Caco-2 (cell line): ENCODE measurements around the gene LZIC. TPM values are rescaled to one million over a fixed set of nuclear protein-coding genes. Genes with fewer than 3 reads are reported as not detected.

Source experiments
- BruUV-seq: library from RNA; stranded (reverse); fragments of 400-500 nt; replicated peaks from 2 replicates; lab custom pipeline; 2021; lab: Mats Ljungman, UMichigan
- CTCF ChIA-PET: fragments of 300-600 bp; sonication (Branson Sonifier 250); formaldehyde crosslinking; loops from one replicate; lab custom pipeline; 2022; ENCODE audit warnings: antibody characterized with exemption; lab: Charles Lee
- POLR2A ChIA-PET: fragments of 300-600 bp; sonication (Branson Sonifier 250); formaldehyde crosslinking; loops from one replicate; lab custom pipeline; 2022; ENCODE audit warnings: antibody characterized with exemption; lab: Charles Lee
- DNase-seq, 2 experiments: peaks; one replicate each; pipeline versions ENCODE4 v3.0.0 to v3.0.0-alpha.2; 2020 to 2022
- H3K27me3 ChIP-seq: replicated peaks from 2 replicates; pipeline ENCODE4 v1.6.0; 2011; ENCODE audit warnings: low read length; ENCODE audit not compliant: control insufficient read depth, insufficient read depth
- H3K36me3 ChIP-seq: 2 replicates; pipeline ENCODE4 v1.5.1; 2011; ENCODE audit warnings: low read length; ENCODE audit not compliant: control insufficient read depth, insufficient read depth
- H3K4me1 ChIP-seq: fragments of 250-450 bp; sonication (Bioruptor Pico); 2 replicates; pipeline ENCODE4 v1.5.1; 2020; ENCODE audit warnings: mild to moderate bottlenecking
- H3K4me3 ChIP-seq: 2 replicates; pipeline ENCODE4 v1.5.1; 2011; ENCODE audit warnings: low read depth, mild to moderate bottlenecking, control low read depth, low read length
- H3K9me3 ChIP-seq: fragments of 250-450 bp; sonication (Bioruptor Pico); 2 replicates; pipeline ENCODE4 v1.5.1; 2020; ENCODE audit warnings: mild to moderate bottlenecking, moderate library complexity
- H3K27ac Mint-ChIP-seq: one replicate; pipeline ENCODE4 v1.8.0; 2022; ENCODE audit warnings: mixed read lengths; ENCODE audit not compliant: unreplicated experiment
- H3K27me3 Mint-ChIP-seq: one replicate; pipeline ENCODE4 v1.8.0; 2022; ENCODE audit warnings: mixed read lengths; ENCODE audit not compliant: insufficient read depth, unreplicated experiment
- H3K36me3 Mint-ChIP-seq: one replicate; pipeline ENCODE4 v1.8.0; 2022; ENCODE audit warnings: mild to moderate bottlenecking, mixed read lengths; ENCODE audit not compliant: insufficient read depth, unreplicated experiment
- H3K4me1 Mint-ChIP-seq: one replicate; pipeline ENCODE4 v1.8.0; 2022; ENCODE audit warnings: low read depth, mixed read lengths; ENCODE audit not compliant: unreplicated experiment
- H3K4me3 Mint-ChIP-seq: one replicate; pipeline ENCODE4 v1.8.0; 2022; ENCODE audit warnings: mild to moderate bottlenecking, moderate library complexity, mixed read lengths; ENCODE audit not compliant: unreplicated experiment
- H3K9me3 Mint-ChIP-seq: one replicate; pipeline ENCODE4 v1.8.0; 2022; ENCODE audit warnings: mixed read lengths; ENCODE audit not compliant: unreplicated experiment
- intact Hi-C: fragments of 100-400 bp; cut with micrococcal nuclease; formaldehyde crosslinking; loops from one replicate; pipeline ENCODE4 v1.10.0; 2022; ENCODE audit not compliant: unreplicated experiment
- total RNA-seq: library from RNA; stranded (reverse); gene quantifications from 2 replicates; pipeline ENCODE4 v1.2.3, GENCODE V29; 2022
- TF ChIP-seq, protein P1 (sequence below), 2 experiments: fragments of 200-600 bp in 1 of 2; IDR thresholded peaks; 1 replicate in 1 of 2; 2 replicates in 1 of 2; pipeline versions ENCODE4 v1.5.1 to v1.8.0; 2011 to 2022; ENCODE audit warnings: antibody characterized with exemption in 1 of 2, control low read depth in 1 of 2, inconsistent platforms in 1 of 2, low read depth in 1 of 2, low read length in 1 of 2, mild to moderate bottlenecking in 1 of 2, moderate library complexity in 1 of 2; ENCODE audit not compliant: insufficient read depth in 1 of 2, severe bottlenecking in 1 of 2, unreplicated experiment in 1 of 2

Gene LZIC
- total RNA-seq, 1 experiment from 2014 or later: 33.2 TPM

GRCh38 chr1:9960706-9961562 lies 17.7 kb upstream of the LZIC start:
- Histone ChIP-seq H3K9me3 (no peaks in the 10 kb centered on the region), H3K27me3 (no peaks in the 10 kb centered on the region), H3K4me3 (no peak overlapping the region), H3K4me1 (0 out of 2 replicates have a peak, but pooled peaks cover 9% of the 10 kb centered on the region), H3K36me3 (no peaks in the 10 kb centered on the region)
- no peak overlapping the region for H3K27ac Mint-ChIP-seq
- no peaks in the 10 kb centered on the region for H3K27me3 Mint-ChIP-seq
- BruUV-seq: no TSS peak
- H3K9me3 Mint-ChIP-seq: no peaks in the 10 kb centered on the region
- no peaks in the 10 kb centered on the region for H3K4me1 Mint-ChIP-seq
- H3K36me3 Mint-ChIP-seq: no peaks in the 10 kb centered on the region
- CTCF ChIA-PET: no interaction called here
- no peak overlapping the region for H3K4me3 Mint-ChIP-seq
- DNase-seq: no peak
- POLR2A ChIA-PET: no interaction called here
- intact Hi-C loops: no loop called here
- TF ChIP-seq, protein P1, sequence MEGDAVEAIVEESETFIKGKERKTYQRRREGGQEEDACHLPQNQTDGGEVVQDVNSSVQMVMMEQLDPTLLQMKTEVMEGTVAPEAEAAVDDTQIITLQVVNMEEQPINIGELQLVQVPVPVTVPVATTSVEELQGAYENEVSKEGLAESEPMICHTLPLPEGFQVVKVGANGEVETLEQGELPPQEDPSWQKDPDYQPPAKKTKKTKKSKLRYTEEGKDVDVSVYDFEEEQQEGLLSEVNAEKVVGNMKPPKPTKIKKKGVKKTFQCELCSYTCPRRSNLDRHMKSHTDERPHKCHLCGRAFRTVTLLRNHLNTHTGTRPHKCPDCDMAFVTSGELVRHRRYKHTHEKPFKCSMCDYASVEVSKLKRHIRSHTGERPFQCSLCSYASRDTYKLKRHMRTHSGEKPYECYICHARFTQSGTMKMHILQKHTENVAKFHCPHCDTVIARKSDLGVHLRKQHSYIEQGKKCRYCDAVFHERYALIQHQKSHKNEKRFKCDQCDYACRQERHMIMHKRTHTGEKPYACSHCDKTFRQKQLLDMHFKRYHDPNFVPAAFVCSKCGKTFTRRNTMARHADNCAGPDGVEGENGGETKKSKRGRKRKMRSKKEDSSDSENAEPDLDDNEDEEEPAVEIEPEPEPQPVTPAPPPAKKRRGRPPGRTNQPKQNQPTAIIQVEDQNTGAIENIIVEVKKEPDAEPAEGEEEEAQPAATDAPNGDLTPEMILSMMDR (IDR thresholded peaks at IDR 0.05; ENCODE audit: insufficient read depth in 1 of 2, low read depth in 1 of 2, low read length in 1 of 2, severe bottlenecking in 1 of 2, unreplicated experiment in 1 of 2): no peak

- no peaks in the 10 kb centered on the region for H3K27me3 Mint-ChIP-seq
- POLR2A ChIA-PET: no interaction called here
- Histone ChIP-seq H3K36me3 (no peaks in the 10 kb centered on the region), H3K4me3 (no peak overlapping the region), H3K9me3 (no peaks in the 10 kb centered on the region), H3K4me1 (0 out of 2 replicates have a peak, but pooled peaks cover 9% of the 10 kb centered on the region), H3K27me3 (no peaks in the 10 kb centered on the region)
- H3K36me3 Mint-ChIP-seq: no peaks in the 10 kb centered on the region
- intact Hi-C loops: no loop called here
- CTCF ChIA-PET: no interaction called here
- TF ChIP-seq, protein P1 (IDR thresholded peaks at IDR 0.05; ENCODE audit: insufficient read depth in 1 of 2, low read depth in 1 of 2, low read length in 1 of 2, severe bottlenecking in 1 of 2, unreplicated experiment in 1 of 2): no peak
- no peak overlapping the region for H3K27ac Mint-ChIP-seq
- no TSS peak for BruUV-seq
- H3K9me3 Mint-ChIP-seq: no peaks in the 10 kb centered on the region
- H3K4me1 Mint-ChIP-seq: no peaks in the 10 kb centered on the region
- H3K4me3 Mint-ChIP-seq: no peak overlapping the region
- no peak for DNase-seq
Measured at GRCh38 chr1:9960011-9960410, 16.8 kb upstream of the LZIC start.

DNA sequence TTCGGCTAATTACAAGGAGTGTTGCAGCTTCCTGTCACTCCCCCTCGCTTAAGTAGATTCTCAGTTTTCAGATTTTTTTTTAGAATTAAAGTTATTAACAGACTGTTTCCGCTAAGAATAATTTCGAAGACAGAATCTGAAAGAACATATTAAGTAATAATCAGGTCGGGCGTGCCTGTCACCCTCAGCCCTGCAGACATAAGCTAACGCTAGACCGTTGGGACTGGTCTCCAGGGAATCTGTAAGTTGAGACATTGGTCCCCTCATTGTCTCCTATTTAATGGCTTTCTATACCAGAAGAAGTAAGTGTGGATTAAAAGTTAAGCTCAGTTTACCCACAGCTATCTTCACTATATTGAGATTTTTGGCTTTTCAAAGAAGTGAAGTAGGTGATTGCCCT lies 14.5 kb upstream of the LZIC start:
- Mint-ChIP-seq H3K36me3 (no peaks in the 10 kb centered on the region), H3K4me3 (no peak overlapping the region), H3K27me3 (no peaks in the 10 kb centered on the region), H3K4me1 (no peaks in the 10 kb centered on the region), H3K27ac (no peak overlapping the region), H3K9me3 (no peaks in the 10 kb centered on the region)
- H3K4me3 ChIP-seq: no peak overlapping the region
- no peaks in the 10 kb centered on the region for H3K27me3 ChIP-seq
- POLR2A ChIA-PET: no interaction called here
- TF ChIP-seq, protein P1 (IDR thresholded peaks at IDR 0.05; ENCODE audit: insufficient read depth in 1 of 2, low read depth in 1 of 2, low read length in 1 of 2, severe bottlenecking in 1 of 2, unreplicated experiment in 1 of 2): no peak
- intact Hi-C loops: no loop called here
- CTCF ChIA-PET: no interaction called here
- H3K36me3 ChIP-seq: no peaks in the 10 kb centered on the region
- DNase-seq: no peak
- H3K9me3 ChIP-seq: no peaks in the 10 kb centered on the region
- H3K4me1 ChIP-seq: 0 out of 2 replicates have a peak, but pooled peaks cover 9% of the 10 kb centered on the region
- BruUV-seq: no TSS peak
